Mesodermal cell (in vitro differentiated cells): ENCODE data around the gene CCT5.
"Not testable (repeated sequence)": the region's sequence is repeated elsewhere in the genome, so short reads cannot be mapped to it uniquely, and the experiment has no call there.

Source experiments
- H3K27ac ChIP-seq: 2 replicates; pipeline ENCODE4 v1.7.0; 2013; ENCODE audit warnings: mild to moderate bottlenecking, low read depth, low read length, moderate library complexity; ENCODE audit not compliant: severe bottlenecking
- H3K36me3 ChIP-seq: 2 replicates; pipeline ENCODE4 v1.7.1; 2013; ENCODE audit warnings: mild to moderate bottlenecking, low read length, moderate library complexity; ENCODE audit not compliant: control insufficient read depth, insufficient read depth
- H3K4me1 ChIP-seq: one replicate; pipeline ENCODE4 v1.7.1; 2013; ENCODE audit warnings: mild to moderate bottlenecking, low read length; ENCODE audit not compliant: insufficient read depth, control insufficient read depth, poor library complexity, severe bottlenecking
- H3K4me3 ChIP-seq: 2 replicates; pipeline ENCODE4 v1.7.0; 2013; ENCODE audit warnings: low read length, control low read depth, mild to moderate bottlenecking; ENCODE audit not compliant: insufficient read depth, poor library complexity, severe bottlenecking; ENCODE audit errors: extremely low read depth
- H3K9me3 ChIP-seq: 2 replicates; pipeline ENCODE4 v1.7.1; 2013; ENCODE audit warnings: mild to moderate bottlenecking, low read length, moderate library complexity; ENCODE audit not compliant: control insufficient read depth
- WGBS, 2 experiments: methylation state at CpG; one replicate each; pipeline ENCODE4 v1.1.5; 2013; ENCODE audit warnings: missing lambda C conversion rate in 2 of 2; ENCODE audit not compliant: insufficient coverage in 2 of 2; 5-methylcytosine and 5-hydroxymethylcytosine counted together

The CCT5 gene

DNA sequence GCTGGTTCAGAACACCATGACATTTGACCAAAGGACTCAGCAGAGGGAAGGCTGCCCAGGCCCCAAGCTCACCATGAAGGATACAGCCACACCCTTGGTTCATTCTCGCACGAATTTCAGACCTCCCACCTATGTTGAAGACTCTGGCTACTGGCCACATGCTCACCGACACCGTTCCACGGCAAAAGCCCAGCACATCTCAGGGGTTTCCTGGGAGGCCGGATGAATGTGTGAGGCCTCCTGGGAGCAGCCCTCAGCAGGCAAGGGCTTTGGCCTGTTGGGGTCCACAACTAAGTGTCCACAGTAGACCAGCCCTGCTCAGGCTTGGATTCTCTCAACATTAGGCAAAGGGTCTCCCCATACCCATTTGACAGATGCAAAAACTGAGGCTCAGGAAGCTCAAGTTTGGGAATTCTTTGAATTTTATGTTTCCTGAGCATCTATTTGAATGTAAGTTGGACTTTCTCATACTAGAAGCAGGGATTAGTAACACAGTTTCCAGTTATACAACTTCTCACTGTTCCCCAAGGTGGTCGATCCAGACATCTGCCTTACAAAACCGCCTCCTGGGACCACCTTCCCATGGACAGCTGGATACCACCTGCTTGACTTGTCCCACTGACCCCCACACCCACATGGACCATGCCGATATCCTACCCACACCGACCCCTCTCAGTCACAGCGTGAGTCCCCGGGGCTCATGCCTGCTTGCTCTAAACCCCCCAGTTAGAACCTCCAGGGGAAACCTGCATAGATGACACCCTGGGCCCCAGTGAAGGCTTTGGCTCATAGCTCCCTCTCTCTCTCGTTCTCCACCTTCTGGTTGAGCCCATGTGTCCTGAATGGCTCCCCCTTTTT is 27.9 kb downstream of the CCT5 start:
- no peak overlapping the region for H3K27ac ChIP-seq
- H3K4me3 ChIP-seq, result no peak overlapping the region
- peaks cover 9% of the 10 kb centered on the region for H3K4me1 ChIP-seq
- H3K36me3 ChIP-seq, result peaks cover 3% of the 10 kb centered on the region
- H3K9me3 ChIP-seq, result no peaks in the 10 kb centered on the region
- 96 to 98% methylated on average over 13 of the region's 13 CpGs for whole genome bisulfite sequencing, 2 experiments

DNA sequence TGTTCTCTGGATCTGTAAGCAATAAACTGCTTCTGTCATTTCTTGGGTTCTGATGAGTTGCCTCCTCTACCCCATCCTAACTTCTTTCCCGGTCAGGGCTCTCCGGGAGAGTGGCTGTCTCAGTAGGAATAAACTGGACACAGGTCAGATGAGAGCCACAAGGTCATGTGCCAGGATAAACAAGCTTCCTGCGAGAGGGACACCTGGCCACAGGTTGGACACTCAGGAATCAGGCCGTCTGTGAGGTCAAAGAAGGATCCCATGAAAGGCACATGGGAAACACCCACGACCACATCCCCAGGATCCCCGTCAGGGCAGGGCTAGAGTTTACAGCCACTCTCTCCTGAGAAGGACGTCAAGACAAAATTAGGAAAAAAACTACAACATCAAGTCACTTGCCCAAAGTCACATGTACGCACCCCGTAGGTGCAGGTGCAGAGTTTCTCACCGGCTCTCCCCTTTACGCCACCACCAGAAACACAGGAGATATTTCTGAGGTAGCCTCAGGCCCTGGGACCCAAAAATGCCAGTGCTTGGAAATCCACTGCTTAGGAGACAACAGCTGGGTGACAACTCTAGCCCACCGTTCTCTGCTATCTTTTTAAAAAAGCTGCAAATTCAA is 28.7 kb downstream of the CCT5 start:
- Histone ChIP-seq H3K4me3 (no peak overlapping the region), H3K36me3 (peaks cover 3% of the 10 kb centered on the region), H3K9me3 (no peaks in the 10 kb centered on the region), H3K27ac (no peak overlapping the region), H3K4me1 (peaks cover 9% of the 10 kb centered on the region)
- WGBS, 2 experiments, result 87 to 99% methylated on average over 9 to 10 of the region's 12 CpGs

DNA sequence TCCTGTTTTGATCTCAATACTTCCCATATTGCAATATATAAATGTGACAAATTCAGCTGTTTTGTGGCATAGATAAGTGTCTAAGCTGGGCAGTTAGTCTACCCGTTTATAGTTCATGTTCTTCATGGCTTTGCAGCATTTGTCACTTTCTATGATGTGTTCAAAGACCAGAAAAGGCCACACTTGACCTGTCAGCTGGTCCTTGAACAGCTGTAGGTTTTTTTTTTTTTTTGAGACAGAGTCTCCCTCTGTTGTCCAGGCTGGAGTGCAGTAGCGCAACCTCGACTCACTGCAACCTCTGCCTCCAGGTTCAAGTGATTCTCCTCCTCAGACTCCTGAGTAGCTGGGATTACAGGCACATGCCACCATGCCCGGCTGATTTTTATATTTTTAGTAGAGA is 29.2 kb downstream of the CCT5 start:
- H3K27ac ChIP-seq, result no peak overlapping the region
- peaks cover 9% of the 10 kb centered on the region for H3K4me1 ChIP-seq
- no peak overlapping the region for H3K4me3 ChIP-seq
- H3K36me3 ChIP-seq, result peaks cover 3% of the 10 kb centered on the region
- 80 to 96% methylated on average over 3 of the region's 4 CpGs for WGBS, 2 experiments
- no peaks in the 10 kb centered on the region for H3K9me3 ChIP-seq

DNA sequence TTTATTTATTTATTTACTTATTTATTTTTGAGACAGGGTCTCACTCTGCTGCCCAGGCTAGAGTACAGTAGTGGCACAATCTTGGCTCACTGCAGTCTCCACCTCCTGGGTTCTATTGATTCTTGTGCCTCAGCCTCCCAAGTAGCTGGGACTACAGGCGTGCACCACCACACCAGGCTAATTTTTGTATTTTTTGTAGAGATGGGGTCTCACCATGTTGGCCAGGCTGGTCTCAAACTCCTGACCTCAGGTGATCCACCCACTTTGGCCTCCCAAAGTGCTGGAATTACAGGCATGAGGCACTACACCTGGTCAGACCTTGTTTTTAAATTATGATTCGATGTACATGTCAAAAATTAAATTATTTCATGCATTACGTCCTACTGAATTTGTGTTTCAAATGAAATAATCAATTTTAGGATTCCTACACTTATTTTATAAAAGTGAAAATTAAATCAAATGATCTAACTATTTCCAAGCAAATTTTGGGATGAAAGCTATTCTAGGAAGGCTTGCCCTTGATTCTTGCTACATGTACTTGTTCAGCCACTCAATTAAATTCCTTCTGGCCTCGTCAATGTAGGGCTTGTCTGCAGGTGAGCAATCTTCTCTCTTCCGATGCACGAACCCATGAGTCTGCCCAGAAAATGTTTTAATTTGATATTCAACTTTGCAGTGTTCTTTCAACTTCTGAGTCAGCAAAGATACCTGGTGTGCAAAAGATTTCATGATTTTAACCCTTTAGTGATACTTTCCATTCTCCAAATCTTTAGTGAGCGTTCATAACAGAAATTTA is 30.0 kb downstream of the CCT5 start:
- H3K36me3 ChIP-seq, result peaks cover 3% of the 10 kb centered on the region
- no peaks in the 10 kb centered on the region for H3K9me3 ChIP-seq
- H3K27ac ChIP-seq, result no peak overlapping the region
- H3K4me1 ChIP-seq, result peaks cover 8% of the 10 kb centered on the region
- WGBS, 2 experiments, result 75 to 95% methylated on average over 4 to 5 of the region's 7 CpGs
- H3K4me3 ChIP-seq, result no peak overlapping the region

DNA sequence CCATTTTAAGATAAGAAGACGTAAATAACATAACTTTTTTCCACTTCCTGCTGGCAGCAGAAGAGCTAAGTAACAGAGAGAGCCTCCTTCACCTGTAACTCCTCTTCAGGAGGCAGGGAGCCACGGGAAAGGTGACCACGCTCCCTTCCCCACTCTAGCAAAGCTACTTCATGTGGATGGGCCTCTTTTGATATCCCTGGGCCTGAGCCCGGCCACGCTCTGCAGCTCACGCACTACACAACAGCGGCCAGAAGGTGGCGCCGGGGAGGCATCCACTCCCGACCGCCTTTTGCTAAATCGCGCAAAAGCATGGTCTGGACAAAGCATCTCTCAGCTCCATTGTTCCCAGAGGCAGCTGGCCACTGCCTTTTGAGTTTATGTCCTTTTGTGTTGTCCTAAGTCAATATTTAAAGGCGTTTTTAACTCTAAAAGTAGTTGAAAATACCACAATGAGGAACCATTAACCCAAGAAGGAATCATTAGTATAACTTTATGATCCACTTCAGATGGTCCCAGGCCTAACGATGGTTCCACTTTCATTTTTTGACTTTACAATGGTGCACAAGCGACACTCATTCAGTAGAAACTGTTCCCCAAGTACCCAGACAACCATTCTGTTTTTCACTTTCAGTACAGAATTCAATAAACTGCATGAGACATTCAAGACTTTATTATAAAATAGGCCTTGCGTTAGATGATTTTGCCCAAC is 34.0 kb downstream of the CCT5 start:
- H3K4me3 ChIP-seq, result no peak overlapping the region
- no peak overlapping the region for H3K27ac ChIP-seq
- peaks cover 17% of the 10 kb centered on the region for H3K36me3 ChIP-seq
- no peaks in the 10 kb centered on the region for H3K4me1 ChIP-seq
- H3K9me3 ChIP-seq, result no peaks in the 10 kb centered on the region
- WGBS, 2 experiments, result 24 to 31% methylated on average over 16 of the region's 17 CpGs

DNA sequence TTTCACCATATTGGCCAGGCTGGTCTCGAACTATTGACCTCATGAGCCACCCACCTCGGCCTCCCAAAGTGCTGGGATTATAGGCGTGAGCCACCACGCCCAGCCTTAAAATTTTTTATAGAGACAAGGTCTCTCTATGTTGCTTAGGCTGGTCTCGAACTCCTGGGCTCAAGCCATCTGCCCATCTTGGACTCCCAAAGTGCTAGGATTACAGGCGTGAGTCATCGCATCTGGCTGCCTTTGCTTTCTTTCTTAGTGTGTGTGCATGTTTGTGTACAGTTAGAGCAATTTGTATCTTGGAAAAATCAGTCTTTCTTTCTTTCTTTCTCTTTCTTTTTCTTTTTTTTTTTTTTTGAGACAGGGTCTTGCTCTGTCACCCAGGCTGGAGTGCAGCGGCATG is 35.3 kb downstream of the CCT5 start:
- H3K9me3 ChIP-seq, H3K4me3 ChIP-seq, H3K4me1 ChIP-seq, H3K27ac ChIP-seq: not testable (repeated sequence)
- H3K36me3 ChIP-seq, result peaks cover 17% of the 10 kb centered on the region
- 96% methylated on average over 5 of the region's 8 CpGs for WGBS, 2 experiments

DNA sequence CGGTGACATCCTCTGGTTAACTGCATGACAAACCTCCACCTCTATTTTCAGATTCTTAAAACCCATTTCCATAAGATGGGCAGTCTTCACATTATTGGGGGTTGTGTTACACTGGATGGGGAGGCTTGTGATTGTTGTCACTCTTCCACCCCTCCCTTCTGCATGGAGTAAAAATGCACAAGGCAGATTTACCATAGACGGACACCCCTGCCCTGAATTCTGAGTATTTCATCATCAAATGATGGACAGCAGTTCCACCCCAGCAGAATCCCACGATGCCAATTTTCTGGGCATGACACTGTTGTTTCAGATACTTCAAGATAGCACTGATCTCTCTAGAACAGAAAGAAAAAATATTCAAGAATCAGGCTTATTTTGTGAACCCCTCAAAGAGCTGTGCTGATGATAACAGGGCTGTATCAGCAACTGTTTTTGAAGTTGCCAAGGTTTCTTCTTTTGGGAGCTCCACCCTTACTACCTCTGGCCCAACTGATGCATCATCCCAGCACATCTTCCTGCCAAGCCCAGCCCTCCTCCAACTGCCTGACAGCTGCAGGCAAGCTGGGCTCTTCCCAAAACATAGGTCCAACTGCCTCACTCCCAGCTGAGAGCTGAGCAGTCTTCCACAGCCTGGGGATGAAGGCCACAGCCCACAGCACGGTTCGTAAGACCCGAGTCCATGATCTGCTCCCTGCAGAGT is 36.2 kb downstream of the CCT5 start:
- WGBS, 2 experiments, result 92 to 93% methylated on average over 4 to 5 of the region's 6 CpGs
- H3K4me3 ChIP-seq, result no peak overlapping the region
- no peaks in the 10 kb centered on the region for H3K9me3 ChIP-seq
- H3K36me3 ChIP-seq, result peaks cover 17% of the 10 kb centered on the region
- no peak overlapping the region for H3K27ac ChIP-seq
- H3K4me1 ChIP-seq, result no peaks in the 10 kb centered on the region

DNA sequence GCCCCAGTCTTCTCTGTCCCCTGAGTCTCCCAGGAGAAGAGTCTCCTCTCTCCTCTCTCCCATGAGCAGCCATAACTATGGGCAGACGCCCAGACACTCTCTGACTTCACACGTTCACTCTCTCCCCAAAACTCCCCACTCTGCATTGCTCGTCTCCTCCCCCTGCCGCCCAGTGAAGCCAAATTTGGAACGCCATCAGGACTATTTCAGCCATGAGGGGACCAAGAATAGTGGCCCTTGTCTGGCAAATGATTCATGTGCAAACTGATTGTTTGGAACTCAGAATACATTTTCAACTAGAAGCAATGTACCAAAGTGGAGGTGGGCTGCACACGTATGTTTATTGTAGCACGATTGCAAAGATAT is 36.8 kb downstream of the CCT5 start:
- Histone ChIP-seq H3K36me3 (peaks cover 17% of the 10 kb centered on the region), H3K27ac (no peak overlapping the region), H3K4me1 (no peaks in the 10 kb centered on the region), H3K9me3 (no peaks in the 10 kb centered on the region), H3K4me3 (no peak overlapping the region)
- WGBS, 2 experiments, result 83 to 85% methylated on average over 2 to 5 of the region's 7 CpGs

DNA sequence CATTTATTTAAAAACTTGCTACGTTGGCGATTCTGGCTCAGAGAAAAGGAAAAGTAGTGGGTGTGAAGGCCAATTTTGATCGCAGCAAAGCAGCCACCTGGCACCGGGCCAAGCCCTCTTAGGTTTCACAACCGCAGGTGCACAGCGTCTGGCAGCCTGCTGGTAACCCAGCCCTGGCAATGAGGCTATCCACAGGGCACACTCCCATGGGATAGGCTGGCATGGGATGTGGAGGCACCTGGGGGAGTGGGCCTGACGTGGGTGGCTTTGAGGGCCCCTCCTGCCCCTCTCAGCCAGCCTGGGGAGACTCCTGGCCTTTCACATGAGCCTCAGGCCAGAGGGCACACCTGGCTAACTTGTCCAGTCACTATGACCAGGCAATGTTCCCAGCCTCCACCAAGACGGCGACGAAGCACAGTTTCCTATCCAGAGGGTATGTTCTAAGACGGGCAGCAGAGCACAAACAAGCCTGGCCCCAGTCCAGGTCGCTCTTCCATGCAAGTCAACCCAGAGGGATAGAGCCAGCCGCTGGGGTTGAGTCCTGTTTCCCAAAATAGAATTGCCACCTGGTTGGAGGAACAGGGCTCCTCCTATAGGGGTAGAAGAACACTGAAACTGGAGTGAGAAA is 38.6 kb downstream of the CCT5 start:
- Histone ChIP-seq H3K36me3 (peaks cover 17% of the 10 kb centered on the region), H3K27ac (no peak overlapping the region), H3K4me3 (no peak overlapping the region), H3K9me3 (no peaks in the 10 kb centered on the region), H3K4me1 (no peaks in the 10 kb centered on the region)
- WGBS, 2 experiments, result 95 to 99% methylated on average over 12 to 13 of the region's 13 CpGs
